Measurements from ENCODE around the gene RNF144A.
A peak's percentile ranks its signal among the peaks of the same experiment; 100 is the strongest.

Gene RNF144A

GRCh38 chr2:7029291-7030059, 112.3 kb downstream of the RNF144A start:
- DNase-seq (ENCODE audit: extremely low spot score, insufficient read length, low read depth), result no peak
- FAIRE-seq, result no peak

GRCh38 chr2:7030810-7031209, 113.6 kb downstream of the RNF144A start:
- no peak for DNase-seq (ENCODE audit: extremely low spot score, insufficient read length, low read depth)
- no peak for FAIRE-seq

- DNase-seq (ENCODE audit: extremely low spot score, insufficient read length, low read depth) (no peak), FAIRE-seq (no peak)
Observed at GRCh38 chr2:7031547-7032245, 114.5 kb downstream of the RNF144A start.

DNA sequence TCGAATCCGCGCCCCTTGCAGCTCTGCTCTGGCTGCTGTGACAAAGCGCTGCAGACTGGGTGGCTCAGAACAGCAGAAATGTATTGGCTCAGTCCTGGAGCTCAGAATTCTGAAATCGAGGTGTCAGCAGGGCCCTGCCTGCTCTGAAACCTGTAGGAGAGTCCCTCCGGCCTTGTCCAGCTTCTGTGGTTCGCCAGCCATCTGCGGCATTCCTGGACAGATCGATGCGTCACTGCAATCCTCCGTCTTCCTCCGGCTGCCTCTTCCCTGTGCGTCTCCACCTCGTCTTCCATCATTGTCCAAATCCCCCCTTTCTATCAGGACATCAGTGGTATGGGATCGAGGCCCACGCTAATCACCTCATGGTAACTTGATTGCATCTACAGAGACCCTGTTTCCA, 115.2 kb downstream of the RNF144A start:
- FAIRE-seq, result no peak

GRCh38 chr2:7033136-7033960, 116.1 kb downstream of the RNF144A start:
- no peak for FAIRE-seq
- no peak for DNase-seq (ENCODE audit: extremely low spot score, insufficient read length, low read depth)

More for the DNA sequence above, 115.2 kb downstream of the RNF144A start:
- no peak for DNase-seq (ENCODE audit: extremely low spot score, insufficient read length, low read depth)

GRCh38 chr2:7034303-7034702, 117.1 kb downstream of the RNF144A start:
- no peak for FAIRE-seq
- no peak for DNase-seq (ENCODE audit: extremely low spot score, insufficient read length, low read depth)

GRCh38 chr2:7035884-7036283, 118.7 kb downstream of the RNF144A start:
- no peak for FAIRE-seq
- DNase-seq (ENCODE audit: extremely low spot score, insufficient read length, low read depth), result no peak

DNA sequence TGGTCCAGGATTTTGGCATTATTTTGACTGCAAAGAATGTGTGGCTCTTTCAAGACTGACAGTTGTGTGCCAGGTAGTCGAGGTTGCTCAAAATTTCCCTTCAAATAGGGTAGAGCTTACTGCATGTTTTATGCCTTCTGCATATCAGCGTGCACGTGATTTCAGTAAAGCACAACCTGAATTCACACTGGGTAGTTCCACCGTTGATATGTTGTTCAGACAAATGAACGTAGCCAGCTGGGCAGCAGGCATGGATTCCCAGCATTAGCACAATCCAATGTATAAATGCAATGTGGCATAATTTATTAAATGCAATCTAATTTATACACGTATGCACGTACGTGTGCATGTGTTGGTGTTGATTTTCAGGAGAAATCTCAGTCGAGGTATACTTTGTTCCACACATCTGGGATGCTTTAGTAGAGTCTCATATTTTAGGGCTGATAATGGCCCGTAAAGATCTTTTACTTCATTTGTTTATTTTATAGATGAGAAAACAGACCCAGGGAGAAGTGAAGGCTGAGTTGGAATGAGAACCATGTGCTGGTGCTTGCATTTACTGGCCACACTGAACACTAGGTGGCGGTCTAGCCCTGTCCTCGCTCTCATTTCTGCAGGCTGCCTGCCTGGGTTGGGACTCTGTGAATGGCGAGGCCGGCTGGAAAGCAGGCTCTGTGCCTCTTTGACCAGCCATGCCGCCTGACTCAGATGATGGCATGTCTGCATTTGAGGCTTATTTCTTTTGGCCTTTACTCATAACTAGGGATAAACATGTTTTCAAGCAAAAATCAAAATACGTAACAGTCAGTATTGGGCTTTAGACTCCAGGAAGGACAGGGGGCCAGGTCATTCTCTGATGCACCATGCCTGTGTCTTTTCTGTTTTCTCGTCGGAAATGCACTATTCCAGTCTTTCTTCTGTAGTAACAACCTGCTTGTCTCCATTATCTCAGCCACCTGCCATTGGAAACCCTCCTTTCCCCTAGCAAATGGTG, 120.4 kb downstream of the RNF144A start:
- peak; percentile 85 for FAIRE-seq
- DNase-seq (ENCODE audit: extremely low spot score, insufficient read length, low read depth), result peak; percentile 42

GRCh38 chr2:7040547-7040946, 123.3 kb downstream of the RNF144A start:
- FAIRE-seq (no peak), DNase-seq (ENCODE audit: extremely low spot score, insufficient read length, low read depth) (no peak)

GRCh38 chr2:7041421-7041820, 124.2 kb downstream of the RNF144A start:
- DNase-seq (ENCODE audit: extremely low spot score, insufficient read length, low read depth) (no peak), FAIRE-seq (no peak)

DNA sequence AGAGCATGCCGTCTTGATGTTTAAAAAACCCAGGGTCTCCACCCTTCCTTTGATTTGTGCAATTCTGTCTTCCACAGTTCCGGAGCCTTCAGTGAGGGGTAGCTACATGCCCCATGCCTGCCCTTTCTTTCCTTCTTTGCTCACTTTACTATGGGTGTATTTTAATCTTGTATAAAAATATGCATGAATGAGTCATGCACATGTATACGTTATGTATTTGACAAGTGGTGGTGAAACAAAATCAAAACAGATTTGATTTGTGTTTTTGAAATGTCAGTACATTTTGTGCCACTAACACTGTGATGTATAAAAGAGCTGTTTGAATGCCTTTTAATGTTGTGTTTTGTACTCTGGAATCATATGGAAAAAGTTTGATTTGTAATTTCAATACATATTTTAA, 126.5 kb downstream of the RNF144A start:
- FAIRE-seq (no peak), DNase-seq (ENCODE audit: extremely low spot score, insufficient read length, low read depth) (no peak)

DNA sequence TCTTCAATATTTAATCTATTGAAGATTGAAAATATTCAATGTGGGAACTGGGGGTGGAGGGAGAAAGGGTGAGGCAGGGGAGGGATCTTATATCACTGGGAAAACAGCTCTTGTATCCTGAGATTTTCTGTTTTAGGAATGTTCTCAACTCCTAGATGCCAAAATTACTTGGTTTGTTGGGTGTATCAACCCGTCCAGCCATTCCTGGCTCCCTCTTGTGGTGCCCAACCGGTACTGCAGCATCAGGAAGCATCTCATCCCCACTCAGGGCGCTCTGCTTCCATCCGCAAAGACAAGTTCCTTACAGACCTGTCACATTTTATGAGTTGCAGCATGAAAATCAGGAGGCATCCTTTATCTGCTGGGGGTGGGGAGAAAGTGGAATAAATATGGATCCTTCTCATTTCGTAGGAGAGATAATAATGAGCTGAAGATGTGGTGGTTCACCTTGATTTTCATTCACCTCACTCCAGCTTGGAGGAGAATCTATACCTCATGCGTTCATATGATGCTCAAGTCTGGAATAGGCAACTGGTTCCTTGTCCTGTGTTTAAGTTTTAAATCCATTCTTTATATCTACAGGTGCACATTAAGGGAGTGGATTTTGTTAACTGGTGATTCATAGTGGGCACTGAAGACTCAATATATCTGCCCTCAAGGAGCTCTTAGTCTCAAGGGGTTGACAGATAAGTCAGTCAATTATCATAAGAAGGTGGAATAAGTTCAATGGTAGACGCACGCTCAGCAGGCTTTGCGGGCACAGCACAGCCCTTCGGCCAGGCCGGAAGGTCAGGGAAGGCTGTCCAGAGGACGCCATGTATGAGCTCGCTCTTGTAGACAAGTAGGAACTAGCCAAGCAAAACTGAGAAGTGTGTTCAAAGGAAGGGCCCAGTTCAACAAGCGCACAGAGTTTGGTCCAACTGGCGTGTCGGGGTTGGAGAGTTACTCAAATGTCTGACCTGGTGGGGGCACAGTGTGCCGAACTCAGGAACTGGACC, 127.3 kb downstream of the RNF144A start:
- DNase-seq (ENCODE audit: extremely low spot score, insufficient read length, low read depth) (peak; percentile 42), FAIRE-seq (peak; percentile 90)

GRCh38 chr2:7045601-7046590, 128.7 kb downstream of the RNF144A start:
- DNase-seq (ENCODE audit: extremely low spot score, insufficient read length, low read depth) (no peak), FAIRE-seq (no peak)

GRCh38 chr2:7047661-7048060, 130.4 kb downstream of the RNF144A start:
- FAIRE-seq (no peak), DNase-seq (ENCODE audit: extremely low spot score, insufficient read length, low read depth) (no peak)

DNA sequence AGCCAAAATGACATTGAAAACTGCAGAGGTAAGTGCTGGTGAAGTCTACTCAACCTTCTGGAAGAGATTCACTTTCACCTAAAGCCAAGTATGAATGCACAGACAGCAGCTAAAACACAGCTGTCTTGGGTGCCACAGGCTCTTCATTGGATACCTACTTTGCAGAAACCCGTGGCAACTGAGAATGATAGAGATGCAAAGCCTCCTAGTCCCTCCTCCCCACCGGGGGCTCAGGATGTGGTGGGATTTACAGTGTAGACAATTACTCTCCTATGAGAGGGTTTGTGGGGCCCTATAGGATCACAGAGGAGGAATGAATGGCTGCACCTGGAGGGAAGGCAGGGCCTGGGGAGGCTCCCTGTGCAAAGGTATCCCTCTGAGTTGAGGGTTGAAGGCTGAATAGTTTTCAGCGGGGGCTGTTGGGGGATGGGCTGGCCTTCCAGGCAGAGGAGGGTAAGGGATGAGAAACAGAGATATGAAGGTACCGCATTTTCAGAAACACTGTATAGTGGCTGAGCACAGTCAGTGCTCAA, 131.6 kb downstream of the RNF144A start:
- FAIRE-seq, result no peak

DNA sequence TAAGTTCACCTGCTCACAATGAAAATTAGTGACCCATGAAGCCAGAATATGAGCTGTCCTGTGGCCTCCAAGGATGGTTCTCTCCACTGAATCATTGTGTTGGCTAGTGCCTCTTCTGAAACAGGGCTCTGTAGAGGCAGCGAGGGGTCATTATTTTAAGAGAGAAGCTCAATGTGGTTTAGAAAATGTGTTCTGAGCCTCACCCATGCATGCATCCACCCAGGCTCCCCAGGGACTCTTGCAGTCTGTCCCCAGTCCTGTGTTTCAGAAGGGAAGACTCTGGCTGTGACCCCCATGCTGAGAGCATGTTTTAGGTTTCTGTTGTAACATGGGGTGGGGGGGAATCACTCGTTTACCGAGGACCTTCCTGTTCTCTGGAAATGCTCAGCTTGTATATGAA, 135.2 kb downstream of the RNF144A start:
- peak; percentile 86 for FAIRE-seq
- peak; percentile 11 for DNase-seq (ENCODE audit: extremely low spot score, insufficient read length, low read depth)

More for the DNA sequence above, 131.6 kb downstream of the RNF144A start:
- DNase-seq (ENCODE audit: extremely low spot score, insufficient read length, low read depth), result no peak
